Ishikawa (cell line): Measurements from ENCODE around the gene AMFR.

ENCODE experiments used
- CEBPB ChIP-seq: IDR thresholded peaks from 2 replicates; pipeline ENCODE4 v1.6.1; 2012
- CREB1 ChIP-seq: IDR thresholded peaks from 2 replicates; pipeline ENCODE4 v1.6.1; 2012; ENCODE audit warnings: low read depth
- EGR1 ChIP-seq: IDR thresholded peaks from 2 replicates; pipeline ENCODE4 v1.6.1; 2012
- EP300 ChIP-seq: IDR thresholded peaks from 2 replicates; pipeline ENCODE4 v1.6.1; 2012; ENCODE audit warnings: borderline replicate concordance
- FOXM1 ChIP-seq: IDR thresholded peaks from 2 replicates; pipeline ENCODE4 v1.6.1; 2012; ENCODE audit warnings: low read depth, borderline replicate concordance
- MAX ChIP-seq: IDR thresholded peaks from 2 replicates; pipeline ENCODE4 v1.6.1; 2012
- NFIC ChIP-seq: IDR thresholded peaks from 2 replicates; pipeline ENCODE4 v1.6.1; 2012
- RAD21 ChIP-seq: IDR thresholded peaks from 2 replicates; pipeline ENCODE4 v1.6.1; 2012; ENCODE audit warnings: low read depth
- REST ChIP-seq: IDR thresholded peaks from 2 replicates; pipeline ENCODE4 v1.6.1; 2012; ENCODE audit warnings: low read depth, mild to moderate bottlenecking
- TAF1 ChIP-seq: IDR thresholded peaks from 2 replicates; pipeline ENCODE4 v1.6.1; 2012; ENCODE audit warnings: low read depth, mild to moderate bottlenecking
- TCF12 ChIP-seq: IDR thresholded peaks from 2 replicates; pipeline ENCODE4 v1.6.1; 2012; ENCODE audit warnings: low read depth
- TEAD4 ChIP-seq: IDR thresholded peaks from 2 replicates; pipeline ENCODE4 v1.6.1; 2012
- USF1 ChIP-seq: IDR thresholded peaks from 2 replicates; pipeline ENCODE4 v1.6.1; 2012
- YY1 ChIP-seq: IDR thresholded peaks from 2 replicates; pipeline ENCODE4 v1.6.1; 2012; ENCODE audit warnings: low read depth
- ZBTB7A ChIP-seq: IDR thresholded peaks from 2 replicates; pipeline ENCODE4 v1.6.1; 2012; ENCODE audit warnings: low read depth

AMFR gene

GRCh38 chr16:56463153-56463552 lies 37.8 kb upstream of the AMFR start:
- no peak for TF ChIP-seq MAX
- TF ChIP-seq USF1, result no peak
- TF ChIP-seq NFIC, result no peak
- no peak for TF ChIP-seq FOXM1

- TF ChIP-seq TAF1, result no peak
- TF ChIP-seq EP300, result no peak
- no peak for TF ChIP-seq NFIC
- no peak for TF ChIP-seq REST
- no peak for TF ChIP-seq ZBTB7A
- no peak for TF ChIP-seq RAD21
- TF ChIP-seq MAX, result no peak
Observed at GRCh38 chr16:56462064-56462796, 36.9 kb upstream of the AMFR start.

GRCh38 chr16:56460101-56460500 lies 34.8 kb upstream of the AMFR start:
- TF ChIP-seq EGR1, result no peak
- TF ChIP-seq CEBPB, result no peak
- no peak for TF ChIP-seq TAF1
- no peak for TF ChIP-seq USF1

GRCh38 chr16:56457927-56458470 lies 32.7 kb upstream of the AMFR start:
- TF ChIP-seq CEBPB (no peak), CREB1 (no peak), FOXM1 (no peak), TAF1 (no peak), USF1 (no peak), EGR1 (no peak), RAD21 (no peak), EP300 (no peak)

- TF ChIP-seq TCF12 (no peak), TEAD4 (no peak), CREB1 (no peak), MAX (no peak), EP300 (no peak), USF1 (no peak), ZBTB7A (no peak), FOXM1 (no peak), TAF1 (no peak; the same call in 1 of the 2 replicates), REST (no peak), RAD21 (no peak), NFIC (no peak), EGR1 (no peak), CEBPB (no peak), YY1 (no peak; the same call in 1 of the 2 replicates)
Observed at GRCh38 chr16:56451753-56452689, 26.7 kb upstream of the AMFR start.
